Activated T-helper 1 cell treated with Interleukin-2 at 50 U/mL for 16 hours (primary cell): ENCODE results near the gene POLK.
"Not testable (repeated sequence)": the region's sequence is repeated elsewhere in the genome, so short reads cannot be mapped to it uniquely, and the experiment has no call there.

Experiments
- DNase-seq: peaks from one replicate; pipeline ENCODE4 v3.0.0-alpha.2; 2020; ENCODE audit warnings: low read depth

Gene POLK

GRCh38 chr5:75551471-75551870, 39.8 kb downstream of the POLK start:
- no peak for DNase-seq

- no peak for DNase-seq
Observed at GRCh38 chr5:75552764-75553163, 41.1 kb downstream of the POLK start.

GRCh38 chr5:75553358-75553757, 41.7 kb downstream of the POLK start:
- DNase-seq = no peak

GRCh38 chr5:75558221-75558620, 46.5 kb downstream of the POLK start:
- DNase-seq = no peak

GRCh38 chr5:75558981-75559632, 47.4 kb downstream of the POLK start:
- no peak for DNase-seq

- not testable (repeated sequence) for DNase-seq
Observed at GRCh38 chr5:75560655-75561054, 49.0 kb downstream of the POLK start.

- not testable (repeated sequence) for DNase-seq
Observed at GRCh38 chr5:75565991-75566709, 54.5 kb downstream of the POLK start.

GRCh38 chr5:75566710-75567309, 55.1 kb downstream of the POLK start:
- DNase-seq = no peak

- no peak for DNase-seq
Observed at GRCh38 chr5:75567710-75568109, 56.0 kb downstream of the POLK start.

GRCh38 chr5:75568202-75568601, 56.5 kb downstream of the POLK start:
- no peak for DNase-seq

GRCh38 chr5:75571547-75571946, 59.9 kb downstream of the POLK start:
- no peak for DNase-seq

- DNase-seq = no peak
Observed at GRCh38 chr5:75574791-75575190, 63.1 kb downstream of the POLK start.

- not testable (repeated sequence) for DNase-seq
Observed at GRCh38 chr5:75578280-75578679, 66.6 kb downstream of the POLK start.

GRCh38 chr5:75584641-75585040, 73.0 kb downstream of the POLK start:
- no peak for DNase-seq

GRCh38 chr5:75588666-75589065, 77.0 kb downstream of the POLK start:
- no peak for DNase-seq

- DNase-seq = no peak
Observed at GRCh38 chr5:75600535-75600934, 88.8 kb downstream of the POLK start.

- DNase-seq = no peak
Observed at GRCh38 chr5:75601567-75601966, 89.9 kb downstream of the POLK start.

GRCh38 chr5:75601996-75602395, 90.3 kb downstream of the POLK start:
- no peak for DNase-seq

- DNase-seq = no peak
Observed at GRCh38 chr5:75603371-75603770, 91.7 kb downstream of the POLK start.

GRCh38 chr5:75603821-75604220, 92.1 kb downstream of the POLK start:
- no peak for DNase-seq

- DNase-seq = not testable (repeated sequence)
Observed at GRCh38 chr5:75607341-75607740, 95.7 kb downstream of the POLK start.

GRCh38 chr5:75608870-75609269, 97.2 kb downstream of the POLK start:
- DNase-seq = no peak

GRCh38 chr5:75610201-75610600, 98.5 kb downstream of the POLK start:
- no peak for DNase-seq
